Spinal cord (tissue), 10 donors: ENCODE results near the gene SCUBE2. TPM values are rescaled to one million over a fixed set of nuclear protein-coding genes. Genes with fewer than 3 reads are reported as not detected.

Experiments used
- DNase-seq, 6 donors: peaks; one replicate each; pipeline versions ENCODE4 v3.0.0 to v3.0.0-alpha.2; 2013 to 2015; ENCODE audit warnings: low spot score in 6 of 6, low read depth in 4 of 6
- H3K27ac ChIP-seq: one replicate; pipeline ENCODE4 v1.5.1; 2013; ENCODE audit warnings: low read depth, low read length, control low read depth
- H3K27me3 ChIP-seq: one replicate; pipeline ENCODE4 v1.6.1; 2013; ENCODE audit warnings: low read length; ENCODE audit not compliant: control insufficient read depth, insufficient read depth
- H3K36me3 ChIP-seq: one replicate; pipeline ENCODE4 v1.6.1; 2013; ENCODE audit warnings: low read length; ENCODE audit not compliant: control insufficient read depth, insufficient read depth
- H3K4me1 ChIP-seq: one replicate; pipeline ENCODE4 v1.6.1; 2013; ENCODE audit warnings: low read length; ENCODE audit not compliant: control insufficient read depth, insufficient read depth
- H3K4me3 ChIP-seq: one replicate; pipeline ENCODE4 v1.5.1; 2013; ENCODE audit warnings: low read depth, low read length, control low read depth
- H3K9me3 ChIP-seq: one replicate; pipeline ENCODE4 v1.6.1; 2013; ENCODE audit warnings: low read length; ENCODE audit not compliant: control insufficient read depth, insufficient read depth
- WGBS: methylation state at CpG from one replicate; pipeline ENCODE4 v1.1.5; 2013; ENCODE audit warnings: missing lambda C conversion rate; ENCODE audit not compliant: insufficient coverage; 5-methylcytosine and 5-hydroxymethylcytosine counted together
- polyA plus RNA-seq, 2 donors: library from polyadenylated mRNA; unstranded; fragments of 120-200 nt; gene quantifications; one replicate each; pipeline ENCODE4 v1.2.1, GENCODE V29; 2013; ENCODE audit not compliant: insufficient read length in 2 of 2
- total RNA-seq, 2 donors: library from RNA; depleted of rRNA in 1 of 2; stranded (reverse); fragments of 120-200 nt in 1 of 2; fragments of >200 nt in 1 of 2; gene quantifications; one replicate each; pipeline versions ENCODE4 v1.2.3 to v1.2.4, GENCODE V29; 2013 to 2014
- donor health status: healthy.

The SCUBE2 gene
- total and polyA plus RNA-seq, 4 donors = 15.9 to 29.4 (median 22.6) TPM

DNA sequence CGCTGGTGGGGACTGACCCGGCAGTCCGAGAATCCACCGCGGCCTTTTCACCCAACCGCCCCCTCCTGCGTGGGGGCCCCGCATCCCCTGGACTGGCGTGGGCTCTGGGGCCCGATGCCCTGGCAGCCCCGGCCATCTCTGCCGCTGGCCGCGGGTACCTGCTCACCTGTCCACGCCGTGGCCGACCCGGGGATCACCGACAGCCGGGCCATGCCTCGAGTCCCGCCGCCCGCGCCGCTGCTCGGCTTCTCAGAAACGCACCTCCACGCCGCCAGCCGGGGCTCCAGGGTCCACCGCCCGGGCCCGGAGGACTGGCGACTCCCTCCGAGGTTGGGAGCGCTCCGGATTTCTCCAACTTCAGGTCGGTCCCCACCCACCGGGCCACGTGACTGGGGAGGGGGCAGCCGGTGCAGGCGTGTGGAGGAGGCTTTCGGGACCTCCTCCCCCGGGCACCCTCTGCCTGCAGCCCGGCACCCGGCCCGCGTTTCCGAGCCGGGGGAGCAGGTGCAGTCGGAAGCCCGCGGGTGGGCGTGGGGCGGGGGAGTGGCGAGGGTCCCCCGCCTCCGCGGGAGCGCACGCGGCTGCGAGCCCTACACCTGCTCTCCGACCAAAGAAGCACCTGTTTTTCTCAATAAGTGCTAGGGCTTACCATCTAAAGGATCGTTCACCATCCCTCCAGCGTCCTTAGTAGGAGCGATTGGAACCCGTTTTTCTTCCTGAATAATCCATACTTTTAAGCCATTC is 87.0 kb downstream of the SCUBE2 start:
- H3K27me3 ChIP-seq = peaks cover 24% of the 10 kb centered on the region
- H3K27ac ChIP-seq = no peak overlapping the region
- DNase-seq = peak in 1 of 6 donors; percentile 33

DNA sequence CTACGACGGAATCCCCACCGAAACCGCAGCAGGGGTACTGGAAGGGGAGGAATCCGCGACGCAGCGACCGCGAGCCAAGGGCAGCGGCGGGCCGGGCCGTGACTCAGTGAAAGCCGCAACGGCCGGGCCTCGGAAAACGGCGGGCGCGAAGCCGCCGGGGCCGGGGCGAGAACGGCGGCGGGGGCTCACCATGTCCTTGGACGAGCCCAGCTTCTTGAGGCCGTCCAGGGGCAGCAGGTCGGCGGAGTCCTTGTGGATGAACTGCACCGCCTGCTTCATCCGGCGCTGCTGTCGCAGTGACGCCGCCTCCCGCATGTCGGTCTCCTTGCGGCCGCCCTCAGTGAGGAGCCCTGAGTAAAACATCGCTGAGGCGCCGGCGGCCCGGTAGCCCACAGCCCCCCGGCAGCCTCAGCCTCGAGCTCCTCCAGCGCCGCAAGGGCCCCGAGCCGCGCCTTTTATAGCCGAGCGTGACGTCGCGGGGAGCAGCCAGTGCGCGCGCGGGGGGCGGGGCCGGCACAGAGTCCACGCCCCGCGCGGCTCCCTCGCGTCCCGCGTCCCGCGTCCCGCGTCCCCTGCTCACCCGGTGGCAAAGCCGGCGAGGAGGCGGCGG is 87.7 kb downstream of the SCUBE2 start, which contains the start of gene NRIP3:
Gene NRIP3 (minus strand): TSS at position 429 of the 610 bp plus-strand sequence. CDS start 66 bp downstream, at position 363.
- peak within 1 kb of the TSS; percentile 44 for H3K4me3 ChIP-seq
- peaks cover 24% of the 10 kb centered on the region for H3K27me3 ChIP-seq
- under 1% methylated on average over 83 of the region's 83 CpGs for WGBS
- H3K9me3 ChIP-seq = no peaks in the 10 kb centered on the region
- H3K27ac ChIP-seq = no peak within 1 kb of the TSS
- H3K4me1 ChIP-seq = peaks cover 16% of the 10 kb centered on the region
- no peaks in the 10 kb centered on the region for H3K36me3 ChIP-seq
- DNase-seq = peak; percentile 53 to 94 (median 70)

More for the DNA sequence above, 87.0 kb downstream of the SCUBE2 start:
- Histone ChIP-seq H3K4me3 (peak overlapping the region; percentile 44), H3K36me3 (no peaks in the 10 kb centered on the region), H3K9me3 (no peaks in the 10 kb centered on the region), H3K4me1 (peaks cover 16% of the 10 kb centered on the region)
- WGBS = 3% methylated on average over 69 of the region's 69 CpGs

DNA sequence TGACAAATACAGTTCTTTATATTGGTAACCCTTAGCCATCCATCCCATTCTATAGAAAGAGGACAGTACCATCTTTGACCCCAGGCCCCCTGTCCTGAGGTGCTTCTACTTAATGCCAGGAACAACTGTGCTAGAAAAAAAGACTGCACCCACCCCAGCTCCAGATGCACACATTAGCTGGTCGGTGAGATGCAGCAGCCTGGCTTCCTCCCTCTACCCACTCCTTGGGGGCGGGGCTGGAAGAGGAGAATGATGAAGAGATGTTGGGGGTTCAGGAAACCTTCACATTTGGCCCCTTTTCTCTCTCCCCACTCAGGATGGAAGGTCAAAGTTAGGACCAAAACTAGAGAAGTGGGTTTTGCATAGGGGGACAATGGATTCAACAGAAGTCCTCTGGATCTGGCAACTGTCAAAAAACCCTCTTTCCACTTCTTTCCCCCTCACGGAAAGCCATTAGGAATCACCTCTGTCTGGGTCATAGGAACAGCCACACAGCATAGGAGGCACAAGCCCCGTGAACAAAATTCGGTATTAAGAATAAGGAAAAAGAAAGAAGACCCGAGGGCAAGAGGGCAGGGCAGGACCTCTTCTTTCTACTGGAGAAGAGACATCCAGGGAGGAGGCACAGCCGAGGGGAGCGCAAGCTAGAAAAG is 88.4 kb downstream of the SCUBE2 start:
- Histone ChIP-seq H3K4me3 (peak overlapping the region; percentile 44), H3K27ac (no peak overlapping the region), H3K36me3 (no peaks in the 10 kb centered on the region), H3K9me3 (no peaks in the 10 kb centered on the region), H3K27me3 (peaks cover 24% of the 10 kb centered on the region), H3K4me1 (peaks cover 16% of the 10 kb centered on the region)
- WGBS = 1% methylated on average over 4 of the region's 8 CpGs
- DNase-seq = peak in 1 of 6 donors; percentile 9

DNA sequence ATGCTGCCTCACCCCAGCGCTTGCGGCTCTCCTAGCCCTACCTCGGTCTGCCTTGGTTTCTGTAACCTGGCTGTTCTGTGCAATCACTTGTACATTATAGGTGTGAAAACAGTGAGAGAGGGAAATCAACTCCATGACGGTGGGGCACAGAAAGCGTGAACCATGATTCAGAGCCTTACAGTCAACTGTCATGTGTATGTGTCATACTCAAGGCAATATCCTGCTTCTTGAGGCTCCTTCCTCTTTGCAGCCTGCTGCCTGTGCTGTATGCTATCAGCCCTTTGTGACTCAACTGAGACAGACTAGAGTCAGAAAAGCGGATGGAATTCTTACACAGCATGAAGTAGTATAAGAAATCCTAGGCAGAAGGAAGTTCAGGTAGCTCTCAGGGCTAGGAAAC is 89.7 kb downstream of the SCUBE2 start:
- H3K4me1 ChIP-seq = peaks cover 16% of the 10 kb centered on the region
- H3K36me3 ChIP-seq = no peaks in the 10 kb centered on the region
- no peak overlapping the region for H3K4me3 ChIP-seq
- no peak overlapping the region for H3K27ac ChIP-seq
- no peak for DNase-seq
- H3K9me3 ChIP-seq = no peaks in the 10 kb centered on the region
- peaks cover 24% of the 10 kb centered on the region for H3K27me3 ChIP-seq
- WGBS = 93% methylated on average over 5 of the region's 6 CpGs

DNA sequence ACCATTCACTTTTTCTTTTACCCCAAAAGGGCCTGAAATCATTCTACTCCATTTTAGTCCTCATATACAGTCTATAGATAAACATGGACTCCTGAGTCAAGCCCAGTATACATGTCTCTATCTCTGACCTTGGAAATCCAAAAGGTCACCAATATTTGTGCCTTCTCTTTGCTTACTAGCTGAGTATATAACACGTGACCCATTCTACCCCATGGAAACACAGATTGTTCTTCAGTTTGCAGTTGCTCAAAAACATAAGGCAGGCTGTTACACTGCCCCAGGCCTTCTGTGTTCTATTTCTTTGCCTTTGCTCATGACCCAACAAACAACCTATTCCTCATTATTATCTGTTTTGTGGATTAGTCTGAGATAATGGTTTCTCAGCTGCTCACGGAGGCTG is 93.4 kb downstream of the SCUBE2 start:
- H3K4me1 ChIP-seq = peaks cover 3% of the 10 kb centered on the region
- no peak for DNase-seq
- no peak overlapping the region for H3K27ac ChIP-seq
- 57% methylated on average over 1 of the region's 2 CpGs for WGBS
- H3K9me3 ChIP-seq = no peaks in the 10 kb centered on the region
- H3K36me3 ChIP-seq = no peaks in the 10 kb centered on the region
- peaks cover 14% of the 10 kb centered on the region for H3K27me3 ChIP-seq
- no peak overlapping the region for H3K4me3 ChIP-seq

DNA sequence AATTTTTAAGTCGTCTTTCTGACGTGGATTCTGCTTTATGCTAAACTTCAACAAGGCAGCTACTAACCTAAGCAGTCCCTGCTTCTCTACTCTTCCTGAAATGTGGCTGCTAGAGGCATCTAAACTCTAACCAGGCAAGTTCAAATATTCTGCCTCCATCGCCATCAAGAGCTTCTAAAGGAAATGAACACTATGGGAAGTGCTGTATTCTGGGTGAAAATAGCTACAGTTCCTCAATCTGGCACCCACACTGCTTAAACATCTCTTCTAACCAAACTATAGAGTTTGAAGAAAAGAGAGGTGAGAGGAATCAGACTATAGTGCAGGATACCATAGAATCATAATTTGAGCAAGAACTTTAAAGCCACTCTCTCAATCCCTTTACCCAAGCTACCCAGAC is 93.9 kb downstream of the SCUBE2 start:
- no peak for DNase-seq
- H3K27ac ChIP-seq = no peak overlapping the region
- WGBS = 94% methylated on average over 2 of the region's 3 CpGs

DNA sequence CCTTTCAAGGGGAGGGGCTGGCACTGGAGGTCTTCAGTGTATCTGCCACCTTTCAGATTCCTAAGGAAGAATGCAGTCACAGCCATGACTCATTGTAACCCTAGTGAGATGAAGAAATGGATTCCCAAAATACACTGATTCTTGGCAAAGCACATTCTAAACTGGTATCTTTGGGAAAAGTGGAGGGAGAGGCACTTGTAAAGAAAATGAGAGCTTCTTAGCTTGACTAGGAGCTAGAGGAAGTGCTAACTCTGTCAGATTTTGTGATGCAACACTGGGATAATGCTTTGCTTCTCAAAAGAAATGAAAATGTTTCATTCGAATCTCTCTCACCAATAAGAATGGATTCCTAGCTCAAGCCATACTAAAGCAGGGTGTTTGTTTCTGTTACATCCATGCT is 101.9 kb downstream of the SCUBE2 start:
- H3K27me3 ChIP-seq = no peaks in the 10 kb centered on the region
- no CpG with 5 or more reads among the region's 1 CpG for WGBS

More for the DNA sequence above, 93.9 kb downstream of the SCUBE2 start:
- H3K9me3 ChIP-seq = no peaks in the 10 kb centered on the region
- no peaks in the 10 kb centered on the region for H3K36me3 ChIP-seq
- peaks cover 10% of the 10 kb centered on the region for H3K27me3 ChIP-seq
- H3K4me1 ChIP-seq = no peaks in the 10 kb centered on the region
- H3K4me3 ChIP-seq = no peak overlapping the region

DNA sequence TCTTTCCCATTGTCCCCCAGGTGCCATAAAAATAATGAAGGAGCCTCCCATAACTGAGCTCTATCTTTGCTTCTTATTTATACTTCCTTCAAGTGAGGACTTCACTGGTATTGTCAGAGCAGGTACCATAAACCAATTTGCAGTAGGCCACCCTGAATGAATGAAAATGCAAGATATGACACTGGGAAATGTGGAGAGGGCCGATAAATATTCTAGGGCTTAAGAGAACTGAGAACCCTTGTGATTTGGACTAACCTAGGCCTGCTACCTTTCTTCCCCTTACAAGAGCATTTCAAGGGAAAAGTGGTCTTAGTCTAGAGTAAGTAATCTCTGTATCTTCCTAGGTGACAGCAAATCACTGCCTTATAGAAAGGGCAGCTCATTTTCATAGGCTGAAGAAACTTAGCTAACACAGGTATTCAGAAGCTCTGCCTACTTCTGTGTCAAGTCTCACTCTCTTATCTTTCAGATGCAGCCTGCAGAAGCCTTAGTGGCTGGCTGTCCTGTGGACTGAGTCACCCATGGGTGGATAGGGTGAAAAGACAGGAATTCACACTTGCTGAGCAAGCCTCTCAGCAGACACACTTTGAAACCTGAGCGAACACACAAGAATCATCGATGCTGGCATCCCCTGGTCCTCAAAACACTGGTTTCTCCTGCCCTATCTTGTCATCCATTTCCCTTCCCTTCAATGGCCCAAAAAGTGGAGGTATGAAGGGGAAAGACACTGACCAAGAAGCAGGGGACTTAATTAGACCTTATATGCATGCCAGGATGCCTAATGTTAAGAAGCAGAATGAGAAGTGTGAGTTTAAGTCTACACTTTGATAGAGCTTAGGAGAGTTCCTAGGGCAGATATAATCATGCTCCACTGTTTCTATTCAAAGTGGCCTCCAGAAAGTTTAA is 102.8 kb downstream of the SCUBE2 start:
- H3K4me3 ChIP-seq = no peak overlapping the region
- no peak overlapping the region for H3K27ac ChIP-seq
- H3K27me3 ChIP-seq = no peaks in the 10 kb centered on the region
- H3K9me3 ChIP-seq = no peaks in the 10 kb centered on the region
- H3K4me1 ChIP-seq = no peaks in the 10 kb centered on the region
- WGBS = no CpG with 5 or more reads among the region's 3 CpGs
- no peaks in the 10 kb centered on the region for H3K36me3 ChIP-seq
- DNase-seq = no peak

More for the DNA sequence above, 101.9 kb downstream of the SCUBE2 start:
- Histone ChIP-seq H3K4me1 (no peaks in the 10 kb centered on the region), H3K4me3 (no peak overlapping the region), H3K27ac (no peak overlapping the region), H3K36me3 (no peaks in the 10 kb centered on the region), H3K9me3 (no peaks in the 10 kb centered on the region)
- no peak for DNase-seq

DNA sequence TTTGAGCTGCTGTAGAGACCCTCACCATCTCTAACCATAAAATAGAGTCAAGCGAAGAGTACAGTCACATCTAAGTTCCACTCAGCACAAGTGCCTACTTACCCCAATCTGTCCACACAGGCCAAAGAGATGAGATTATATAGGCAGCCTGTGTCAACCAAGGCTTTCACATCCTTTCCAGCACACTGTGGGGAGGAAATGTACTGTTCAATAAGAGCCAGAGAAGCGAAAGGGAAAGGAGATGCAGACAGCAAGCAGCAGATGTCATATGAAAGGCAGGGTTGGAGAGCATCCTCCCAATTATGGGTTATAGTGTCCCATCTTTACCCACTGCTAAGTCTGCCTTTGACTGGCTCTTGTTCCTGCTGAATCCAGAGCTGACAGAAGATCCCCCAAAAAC is 104.0 kb downstream of the SCUBE2 start:
- no CpG with 5 or more reads among the region's 2 CpGs for WGBS
- no peaks in the 10 kb centered on the region for H3K27me3 ChIP-seq
- DNase-seq = no peak
- H3K36me3 ChIP-seq = no peaks in the 10 kb centered on the region
- H3K4me3 ChIP-seq = no peak overlapping the region
- no peaks in the 10 kb centered on the region for H3K4me1 ChIP-seq
- no peak overlapping the region for H3K27ac ChIP-seq
- no peaks in the 10 kb centered on the region for H3K9me3 ChIP-seq
